Measurements from ENCODE around the gene ALDH1L1.

The ALDH1L1 gene

DNA sequence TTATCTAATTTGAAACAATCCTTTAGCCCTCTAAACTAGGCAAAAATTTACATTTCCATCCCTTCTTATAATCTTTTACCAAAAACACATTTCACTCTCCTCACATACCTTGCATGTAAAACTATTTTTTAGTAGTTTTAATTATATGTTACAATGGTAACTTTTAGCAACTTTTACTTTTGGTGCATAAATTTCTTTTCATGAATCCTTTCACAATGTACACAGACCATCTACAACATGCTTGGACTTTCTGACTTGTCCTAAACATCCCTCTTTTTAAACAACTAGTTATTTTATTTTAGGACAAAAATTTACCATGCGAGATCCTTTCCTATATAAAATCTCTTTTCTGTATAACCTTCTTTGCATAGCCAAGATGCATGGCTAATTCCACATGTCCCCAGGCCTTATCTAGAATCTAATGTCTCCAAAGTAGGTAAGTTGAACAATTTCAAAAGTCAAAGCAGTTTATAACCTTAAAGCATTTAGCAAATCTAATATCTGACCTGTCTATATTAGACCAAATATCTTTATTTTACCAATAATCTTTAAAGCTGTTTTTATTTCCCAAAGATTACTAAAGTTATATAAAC, 14.4 kb upstream of the ALDH1L1 start:
- DNase-seq: no peak

DNA sequence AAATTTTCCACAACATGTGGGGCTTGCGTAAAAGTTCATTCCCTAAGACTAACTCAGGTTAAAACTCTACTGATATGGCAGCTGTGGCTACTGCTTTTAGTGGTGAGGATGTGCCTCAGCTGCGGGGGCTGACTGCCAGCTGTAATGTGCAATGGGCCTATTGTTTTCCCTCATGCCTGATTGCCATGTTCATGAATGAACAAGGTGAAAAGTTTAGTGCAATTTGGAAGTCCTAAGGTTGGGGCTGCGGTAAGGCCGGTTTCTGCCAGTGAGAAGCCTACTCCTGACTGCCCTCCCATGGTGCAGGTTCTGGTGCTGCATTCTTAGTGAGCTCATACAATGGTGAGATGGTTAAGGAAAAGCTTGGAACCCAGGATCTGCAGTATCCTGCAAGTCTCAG, 10.9 kb upstream of the ALDH1L1 start:
- no peak for DNase-seq

DNA sequence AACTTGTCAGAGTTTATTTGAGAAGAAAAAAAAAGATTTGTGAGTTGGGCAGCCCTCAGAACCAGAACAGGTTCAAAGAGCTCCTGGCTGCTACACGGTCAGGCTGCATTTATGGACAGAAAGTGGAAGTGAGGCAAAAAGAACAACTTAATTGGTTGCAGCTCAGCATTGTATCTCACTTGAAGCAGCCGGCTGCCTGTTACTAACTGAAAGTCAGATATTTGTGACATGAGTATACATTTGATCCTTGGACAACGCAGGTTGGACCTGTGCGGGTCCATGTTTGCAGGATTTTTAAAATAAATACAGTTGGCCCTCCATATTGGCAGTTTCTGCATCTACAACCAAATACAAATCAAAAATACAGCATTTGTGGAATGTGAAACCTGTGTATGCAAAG, 7.5 kb upstream of the ALDH1L1 start:
- DNase-seq: no peak

DNA sequence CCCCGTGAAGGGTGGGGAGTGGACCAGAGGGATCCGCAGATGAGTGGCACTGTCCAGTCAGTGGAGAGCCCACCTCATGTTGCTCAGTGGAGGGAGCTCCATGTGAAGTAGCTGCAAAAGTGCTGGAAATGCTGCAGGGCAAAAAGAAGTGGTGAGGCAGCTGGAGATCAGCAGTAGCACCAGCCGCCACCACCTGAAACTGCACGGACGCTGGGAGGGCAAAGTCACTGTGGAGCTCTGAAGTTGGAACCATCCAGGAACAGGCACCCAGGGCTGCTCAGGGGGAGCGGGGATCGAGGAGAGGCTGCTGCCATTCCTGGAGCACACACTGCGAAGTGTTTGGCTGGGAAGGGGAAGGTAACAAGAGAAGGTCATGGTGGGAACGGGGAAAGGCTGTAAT, 6.4 kb upstream of the ALDH1L1 start:
- DNase-seq: no peak

DNA sequence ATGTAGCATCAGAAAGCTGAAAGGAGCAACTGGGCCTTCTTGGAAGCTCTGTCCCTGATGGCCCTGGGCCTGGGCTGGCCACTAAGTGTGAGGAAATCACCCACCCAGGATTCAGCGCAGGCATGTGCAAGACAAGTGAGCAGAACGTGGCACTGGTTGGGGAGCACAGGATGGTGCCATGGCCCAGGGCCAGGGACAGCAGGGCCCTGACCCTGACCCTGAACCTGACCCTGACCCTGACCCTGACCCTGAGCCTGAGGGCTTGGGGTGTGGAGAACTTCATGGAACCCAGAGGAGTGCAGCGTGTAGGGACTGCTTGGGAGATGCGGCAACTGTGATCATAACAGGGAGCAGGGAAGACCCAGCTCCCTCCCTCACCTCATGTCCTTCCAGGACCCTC, 5.9 kb upstream of the ALDH1L1 start:
- no peak for DNase-seq

DNA sequence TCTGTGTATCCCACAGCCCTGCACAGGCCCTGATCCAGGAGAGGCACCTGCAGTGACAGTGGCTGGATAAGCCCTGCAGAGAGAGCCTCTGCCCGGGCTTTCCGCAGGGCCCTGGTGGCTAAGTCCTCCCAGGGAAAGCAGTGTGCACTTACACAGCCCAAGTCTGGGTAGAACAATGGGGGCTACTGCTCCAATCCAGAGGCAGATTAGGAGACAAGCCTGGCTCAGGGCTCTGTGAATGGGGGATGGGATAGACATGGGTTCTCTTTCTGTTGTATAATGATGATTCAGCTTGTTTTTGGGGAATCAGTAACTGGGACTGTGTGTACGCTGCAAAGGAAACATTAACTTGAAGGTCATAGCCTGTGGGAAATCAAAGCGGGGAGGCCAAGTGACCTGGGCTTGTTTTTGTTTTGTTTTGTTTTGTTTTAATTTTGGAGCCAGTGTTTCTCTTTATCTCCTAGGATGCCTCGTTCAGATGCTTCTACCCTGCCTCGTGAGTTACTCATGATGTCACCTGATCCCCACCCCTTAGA, 4.1 kb upstream of the ALDH1L1 start:
- no peak for DNase-seq

DNA sequence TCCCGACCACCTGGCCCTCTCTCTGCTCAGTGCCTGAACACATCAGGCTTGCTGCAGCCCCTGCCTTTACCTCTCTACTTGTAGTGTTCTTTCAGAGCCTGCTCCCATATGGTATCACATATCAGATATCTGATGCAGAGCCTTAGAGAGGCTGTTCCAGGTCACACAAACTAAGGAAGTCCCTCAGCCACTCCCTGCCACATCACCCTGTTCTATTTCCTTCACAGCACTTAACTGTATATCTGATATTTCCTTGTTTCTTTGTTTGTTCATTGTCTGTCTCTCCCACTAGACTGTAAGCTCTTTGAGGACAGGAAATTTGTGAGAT, 976 bp upstream of the ALDH1L1 start:
- DNase-seq: no peak

DNA sequence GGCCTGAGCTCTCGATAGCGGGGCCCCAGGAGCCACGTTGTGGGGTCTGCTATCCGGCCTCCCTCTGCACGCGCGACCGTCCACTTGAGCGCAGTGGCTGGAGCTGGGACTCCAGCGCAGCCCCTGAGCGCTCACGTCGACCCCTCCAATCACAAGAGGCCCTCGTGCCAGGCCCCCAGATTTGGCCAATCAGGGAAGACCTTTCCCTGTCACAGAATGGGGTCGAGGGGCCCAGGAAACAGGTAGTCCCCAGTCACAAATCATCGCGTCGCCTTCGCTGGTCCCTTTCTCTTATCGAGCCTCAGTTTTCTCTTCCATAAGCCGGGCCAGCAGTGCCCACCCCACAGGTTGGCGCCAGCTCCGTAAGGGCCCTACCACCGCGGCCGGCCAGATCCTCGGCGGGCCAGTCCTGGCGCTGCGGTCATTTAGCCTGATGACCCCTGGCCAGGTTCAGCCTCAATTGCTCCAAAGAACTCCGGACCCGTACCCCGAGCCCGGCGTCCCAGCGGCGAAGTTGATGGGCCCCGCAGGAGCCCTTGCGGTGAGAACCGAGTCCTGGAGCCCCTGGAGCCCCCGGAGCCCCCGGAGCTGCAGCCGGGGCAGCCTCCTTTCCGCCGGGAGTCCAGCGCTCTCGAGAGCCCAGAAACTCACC, 435 bp downstream of the ALDH1L1 start:
- peak in 7 of 14 donors; percentile 11 to 65 (median 49) for DNase-seq

DNA sequence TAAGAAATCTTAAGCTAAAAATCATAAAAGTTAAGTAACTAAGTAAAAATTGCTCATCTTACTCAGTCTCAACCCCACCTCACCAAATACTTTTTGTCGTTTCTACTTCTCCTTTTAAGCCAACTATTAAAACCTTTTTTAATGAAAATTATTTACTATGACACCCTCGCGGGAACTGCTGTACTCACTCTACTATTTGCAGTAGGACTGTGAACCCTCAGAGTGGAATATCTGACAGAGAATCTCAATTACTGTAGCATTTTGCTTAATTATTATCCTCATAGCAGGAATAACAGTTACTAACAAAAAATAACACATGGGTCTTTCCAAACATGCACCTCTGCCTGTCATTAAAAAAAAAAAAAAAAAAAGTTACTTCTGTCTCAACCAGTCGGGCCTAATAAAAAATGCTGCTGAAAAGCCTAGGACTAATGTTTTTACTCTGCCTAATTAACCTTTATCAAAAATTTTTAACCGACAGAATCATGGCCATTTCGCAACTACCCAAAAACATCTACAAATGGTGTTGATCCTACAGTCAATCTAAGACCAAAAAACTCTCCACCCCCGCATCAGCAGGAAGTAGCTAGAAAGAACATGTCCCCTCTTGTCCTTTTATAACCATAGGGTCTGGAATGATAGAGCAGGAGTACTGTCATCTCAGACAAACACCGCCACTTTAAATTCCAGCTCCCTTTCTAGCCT, 10.2 kb downstream of the ALDH1L1 start:
- DNase-seq: no peak

DNA sequence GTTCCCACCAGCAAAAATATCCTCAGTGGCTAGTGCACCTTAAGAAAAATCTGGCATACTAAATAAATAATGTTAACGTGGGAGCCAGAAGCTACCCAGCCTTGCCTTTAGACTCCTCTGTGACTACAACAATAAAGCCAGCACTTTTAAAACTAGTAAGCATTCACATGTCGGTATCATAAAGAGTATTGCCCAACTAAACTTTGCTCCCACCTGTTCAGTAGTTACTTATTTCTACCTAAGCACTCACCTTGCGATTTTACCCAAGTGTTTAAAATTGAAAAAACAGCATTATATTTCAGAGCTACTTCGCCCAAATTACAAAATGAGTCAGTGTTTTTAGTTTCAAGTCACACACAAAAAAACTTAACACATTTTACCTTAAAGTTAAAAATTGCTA, 12.8 kb downstream of the ALDH1L1 start:
- no peak for DNase-seq

DNA sequence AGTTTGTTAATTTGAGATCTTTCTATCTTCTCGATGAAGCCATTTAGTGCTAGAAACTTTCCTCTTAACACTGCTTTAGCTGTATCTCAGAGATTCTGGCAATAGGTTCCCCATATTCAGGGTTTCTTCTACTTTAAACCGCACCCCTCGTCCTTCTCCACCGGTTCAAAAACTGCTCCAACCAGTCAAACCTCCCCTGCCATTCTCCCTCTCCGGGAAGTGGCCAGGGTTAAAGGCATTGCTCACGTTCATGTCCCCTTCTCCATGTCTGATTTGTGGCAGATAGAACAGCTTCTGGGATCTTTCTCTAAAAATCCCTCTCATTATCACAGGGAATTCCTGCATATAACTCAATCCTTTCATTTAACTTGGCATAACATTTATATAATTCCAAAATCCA, 14.4 kb downstream of the ALDH1L1 start:
- no peak for DNase-seq

DNA sequence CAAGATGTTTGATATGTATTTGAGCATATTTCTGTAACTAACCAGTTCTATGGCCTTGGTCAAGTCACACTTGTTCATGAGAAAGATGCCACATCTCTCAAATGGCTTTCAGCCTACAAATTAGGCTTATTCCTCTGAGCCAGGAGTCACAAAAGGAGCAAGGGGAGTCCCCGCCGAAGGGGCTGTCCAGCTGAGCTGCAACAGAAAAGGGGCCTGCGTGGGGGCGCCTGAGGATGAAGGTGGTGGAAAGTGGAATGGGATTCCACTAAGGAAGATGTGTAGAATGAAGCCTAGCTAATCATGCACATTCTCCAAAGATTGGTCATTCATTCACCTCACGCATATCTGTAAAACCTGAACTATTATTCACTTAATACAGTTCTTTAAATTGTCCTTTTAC, 19.1 kb downstream of the ALDH1L1 start:
- DNase-seq: no peak

DNA sequence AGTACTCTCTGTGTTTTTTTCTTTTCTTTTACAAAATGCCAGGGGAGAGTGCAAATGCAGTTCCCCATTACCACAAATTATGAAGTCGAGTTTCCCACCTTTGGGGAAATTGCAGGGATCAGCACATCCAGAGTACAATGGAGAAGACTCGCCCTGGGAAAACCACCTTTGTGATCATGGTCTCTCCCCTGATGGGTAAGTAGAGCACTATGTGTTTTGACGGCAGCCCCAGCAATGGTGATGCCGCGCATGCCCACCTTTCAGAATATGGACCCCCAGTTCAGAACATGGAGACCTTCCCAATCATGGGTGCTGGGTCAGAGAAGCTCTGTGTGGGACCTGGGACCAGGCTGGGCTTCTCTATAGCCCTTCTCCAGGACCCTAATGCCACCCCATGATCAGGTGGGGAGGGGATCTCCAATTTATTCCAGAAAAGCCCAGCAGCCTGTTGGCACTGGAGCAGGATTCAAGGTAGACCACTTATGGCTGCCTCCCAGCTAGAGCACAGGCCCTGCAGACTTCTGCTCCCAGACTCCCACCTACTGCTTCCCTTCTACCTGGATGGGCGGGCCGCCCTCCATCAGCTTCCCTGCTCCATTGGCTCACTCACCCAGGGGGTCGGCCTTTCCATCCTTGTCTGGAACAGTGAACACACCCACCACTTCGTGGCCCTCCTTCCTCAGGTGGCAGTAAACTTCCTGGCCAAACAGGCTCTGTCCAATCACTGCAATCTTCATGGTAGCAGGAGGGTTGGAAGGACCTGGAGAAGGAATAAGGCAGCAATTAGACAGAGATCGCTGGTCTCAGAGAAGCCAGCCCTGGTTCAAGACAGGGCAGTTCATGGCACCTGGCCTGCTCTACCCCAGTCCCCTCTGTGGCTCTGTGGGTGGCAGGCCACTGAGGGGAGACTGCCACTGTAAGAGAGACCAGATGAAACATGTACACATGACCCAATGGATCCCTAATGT, 19.9 kb downstream of the ALDH1L1 start:
- no peak for DNase-seq

DNA sequence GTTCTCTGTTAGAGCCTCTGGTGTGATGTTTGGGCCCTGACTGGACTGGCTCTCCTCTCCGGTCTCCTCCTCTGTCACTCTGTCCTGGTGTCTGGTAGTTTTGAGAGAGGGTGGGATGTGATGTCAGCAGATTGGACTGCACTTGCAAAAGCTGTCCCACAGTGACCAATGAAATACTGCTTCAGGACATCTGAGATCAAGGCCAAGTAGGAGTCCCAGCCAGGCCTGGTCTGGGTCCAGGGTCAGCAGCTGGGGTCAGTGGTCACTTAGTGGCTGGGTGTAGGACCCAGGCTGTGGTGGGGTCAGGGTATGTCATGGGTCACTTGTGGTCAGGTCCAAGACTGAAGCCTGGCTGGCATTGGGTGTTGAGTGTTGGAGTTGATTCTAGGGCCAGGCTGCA, 20.9 kb downstream of the ALDH1L1 start:
- DNase-seq: no peak

DNA sequence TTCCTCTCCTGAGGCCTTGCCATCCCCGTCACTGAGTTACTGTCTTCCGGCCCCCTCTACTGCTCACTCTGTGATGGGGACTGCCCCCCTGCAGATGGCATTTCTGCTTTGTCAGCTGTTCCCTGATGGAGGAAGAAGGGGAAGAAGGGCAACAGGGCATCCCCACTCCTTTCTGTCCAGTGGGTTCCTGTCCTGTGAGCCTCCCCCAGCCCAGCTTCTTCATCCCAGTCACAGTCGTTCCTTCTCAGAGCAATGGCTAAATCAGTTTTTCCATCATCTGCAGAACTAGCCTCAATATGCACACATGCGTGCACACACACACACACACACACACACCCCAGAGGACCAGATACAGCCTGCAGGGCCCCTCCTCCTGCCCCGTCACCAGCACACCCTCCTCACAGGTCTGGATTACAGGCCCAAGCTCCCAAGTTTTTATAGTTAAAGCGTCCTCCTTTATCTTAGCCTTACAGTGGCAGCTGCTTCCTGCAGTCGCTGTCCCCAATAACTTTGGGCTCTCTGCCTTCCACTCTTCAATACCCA, 21.4 kb downstream of the ALDH1L1 start:
- no peak for DNase-seq

DNA sequence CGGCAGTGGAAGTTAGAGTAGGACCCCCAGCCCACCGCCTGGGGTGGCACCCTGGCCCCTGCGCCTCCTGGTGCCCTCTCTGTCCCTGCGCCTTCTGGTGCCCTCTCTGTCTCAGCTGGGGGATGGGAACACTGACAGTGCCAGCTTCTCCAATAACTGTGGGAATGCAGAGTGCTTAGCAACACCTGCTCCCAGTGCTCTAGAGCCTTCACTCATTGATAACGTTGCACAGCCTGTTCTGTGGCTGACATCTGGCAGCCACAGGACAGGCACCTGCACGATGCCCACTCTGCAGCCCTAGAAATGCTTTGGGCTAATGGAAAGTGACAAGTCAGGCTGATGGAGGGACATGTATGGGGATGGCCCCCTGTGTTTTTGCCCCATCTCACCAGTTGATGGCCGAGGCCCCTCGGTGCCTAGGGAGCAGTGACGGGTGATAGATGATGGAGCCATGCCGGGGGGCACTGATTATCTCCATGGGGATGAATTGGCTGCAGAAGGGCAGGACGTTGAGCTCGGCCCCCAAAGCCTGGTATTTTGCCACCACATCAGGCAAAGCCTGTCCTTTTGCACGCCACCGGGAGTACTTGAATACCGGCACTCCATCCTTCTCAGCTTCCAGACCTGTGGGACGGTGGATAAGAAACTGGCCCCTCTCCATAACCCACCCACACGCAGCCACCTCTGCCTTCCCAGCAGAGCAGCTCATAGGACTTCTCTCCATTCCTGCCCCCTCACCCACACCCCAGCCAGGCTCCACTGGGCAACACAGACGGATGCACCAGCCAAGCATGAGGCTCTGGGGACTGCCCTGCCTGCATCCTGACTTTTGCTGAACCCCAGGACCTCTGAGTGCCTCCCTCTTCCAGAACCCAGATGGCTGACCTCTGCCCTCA, 22.1 kb downstream of the ALDH1L1 start:
- no peak for DNase-seq

DNA sequence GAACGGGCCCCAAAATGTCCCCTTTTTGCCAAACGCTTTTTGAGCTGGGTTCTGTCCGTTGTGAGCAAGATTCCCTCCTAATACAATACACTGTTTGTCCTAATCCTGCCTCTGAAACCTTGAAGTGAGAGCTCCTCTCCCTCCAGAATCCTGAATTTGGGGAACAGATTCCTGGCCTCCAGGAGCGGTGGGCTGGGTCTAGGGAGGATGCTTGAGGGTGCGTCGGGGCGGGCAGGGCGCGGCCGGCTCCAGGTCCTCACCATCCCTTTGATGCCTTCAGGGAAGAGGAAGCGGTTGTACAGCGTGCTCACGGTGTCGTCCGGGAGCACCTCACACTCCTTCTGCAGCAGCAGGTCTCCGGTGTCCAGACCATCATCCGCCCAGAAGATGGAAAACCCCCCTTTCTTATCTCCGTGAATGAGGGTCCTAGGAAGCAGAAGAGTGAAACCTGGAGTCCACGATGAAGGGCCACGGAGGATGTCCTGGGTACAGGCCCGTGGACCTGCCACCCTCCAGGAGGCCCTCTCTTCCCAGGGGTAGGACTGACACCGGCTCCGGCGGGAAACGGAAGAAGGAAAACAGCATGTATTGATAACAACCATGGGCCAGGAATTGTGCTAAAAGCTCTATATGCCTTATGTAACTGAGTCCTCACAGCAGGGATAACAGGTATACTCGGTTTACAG, 23.2 kb downstream of the ALDH1L1 start:
- DNase-seq: no peak

DNA sequence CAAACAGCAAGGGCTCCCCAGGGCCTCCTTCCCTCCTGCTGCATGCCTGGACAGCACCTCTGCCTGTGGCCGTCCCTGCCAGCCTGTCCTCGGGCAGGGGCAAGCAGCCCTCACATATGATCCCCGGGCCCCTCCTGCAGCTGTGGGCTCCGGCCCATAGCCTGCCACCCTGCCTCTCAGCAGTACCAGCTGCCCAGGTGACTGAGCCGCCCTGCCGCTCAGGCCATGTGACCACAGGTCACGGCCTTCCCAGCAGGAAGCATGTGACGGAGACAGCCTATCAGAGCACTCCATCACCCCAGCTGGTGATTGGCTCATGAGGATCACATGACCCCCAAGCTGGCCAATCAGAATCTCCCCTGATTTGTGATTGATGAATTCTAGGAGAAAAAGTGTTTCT, 23.9 kb downstream of the ALDH1L1 start:
- no peak for DNase-seq

DNA sequence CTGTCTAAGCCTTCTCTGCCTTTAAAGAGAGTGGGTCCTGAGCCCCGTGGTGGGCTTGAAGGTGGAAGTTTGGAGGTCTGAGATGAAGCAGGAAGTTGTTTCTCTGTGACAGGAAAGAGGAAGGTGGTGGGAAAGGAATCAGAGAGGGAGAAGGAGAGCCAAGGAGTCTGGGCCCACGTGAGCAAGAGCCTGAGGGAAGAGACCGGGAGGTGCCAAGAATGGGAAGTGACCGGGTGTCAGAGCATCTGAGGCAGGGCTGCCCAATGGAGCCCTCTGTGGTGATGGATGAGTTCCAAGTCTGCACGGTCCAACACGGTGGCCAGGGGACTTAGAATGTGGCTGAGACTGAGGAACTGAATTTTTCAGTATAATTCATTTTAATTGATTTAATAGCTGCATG, 24.6 kb downstream of the ALDH1L1 start:
- no peak for DNase-seq

DNA sequence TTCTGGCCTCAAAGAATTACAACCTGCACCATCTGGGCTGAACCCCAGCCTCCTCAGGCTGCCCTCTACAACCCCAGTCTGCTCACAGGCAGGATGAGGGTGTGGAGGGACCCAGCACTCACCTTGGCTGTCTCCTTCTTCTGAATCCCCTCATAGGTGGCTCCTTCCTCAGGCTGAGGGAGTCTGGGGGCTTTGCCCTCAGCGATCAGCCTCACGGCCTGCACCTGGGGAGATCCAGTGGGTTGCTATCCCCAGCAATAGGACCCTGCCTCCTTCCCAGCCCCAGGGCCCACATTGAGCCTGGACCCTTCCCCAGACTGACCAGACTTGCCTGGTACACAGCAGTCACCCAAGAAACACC, 25.1 kb downstream of the ALDH1L1 start:
- DNase-seq: no peak

Data from C1 segment of cervical spinal cord (tissue), 14 donors.